Kidney epithelial cell (primary cell): Measurements from ENCODE around the gene ZWILCH. TPM values are rescaled to one million over a fixed set of nuclear protein-coding genes. Genes with fewer than 3 reads are reported as not detected.

Source experiments
- DNase-seq: peaks from one replicate; pipeline ENCODE4 v3.0.0-alpha.2; 2010; ENCODE audit warnings: low read depth
- H3K27me3 ChIP-seq: 2 replicates; pipeline ENCODE4 v1.6.0; 2011; ENCODE audit warnings: low read length; ENCODE audit not compliant: control insufficient read depth, insufficient read depth
- H3K36me3 ChIP-seq: 2 replicates; pipeline ENCODE4 v1.5.1; 2011; ENCODE audit warnings: low read length; ENCODE audit not compliant: control insufficient read depth, insufficient read depth
- H3K4me3 ChIP-seq: 2 replicates; pipeline ENCODE4 v1.5.1; 2011; ENCODE audit warnings: low read depth, mild to moderate bottlenecking, control low read depth, low read length
- total RNA-seq: library from RNA; depleted of rRNA; stranded (reverse); fragments of >200 nt; gene quantifications from 2 replicates; pipeline ENCODE4 v1.2.3, GENCODE V29; 2015
- TF ChIP-seq, protein P1 (sequence below): IDR thresholded peaks from 2 replicates; pipeline ENCODE4 v1.5.1; 2011; ENCODE audit warnings: mild to moderate bottlenecking, moderate library complexity, low read length, control low read depth, inconsistent platforms; ENCODE audit not compliant: insufficient read depth, poor library complexity, severe bottlenecking

The ZWILCH gene
- total RNA-seq, 1 donor from 2014 or later: 11.6 TPM

DNA sequence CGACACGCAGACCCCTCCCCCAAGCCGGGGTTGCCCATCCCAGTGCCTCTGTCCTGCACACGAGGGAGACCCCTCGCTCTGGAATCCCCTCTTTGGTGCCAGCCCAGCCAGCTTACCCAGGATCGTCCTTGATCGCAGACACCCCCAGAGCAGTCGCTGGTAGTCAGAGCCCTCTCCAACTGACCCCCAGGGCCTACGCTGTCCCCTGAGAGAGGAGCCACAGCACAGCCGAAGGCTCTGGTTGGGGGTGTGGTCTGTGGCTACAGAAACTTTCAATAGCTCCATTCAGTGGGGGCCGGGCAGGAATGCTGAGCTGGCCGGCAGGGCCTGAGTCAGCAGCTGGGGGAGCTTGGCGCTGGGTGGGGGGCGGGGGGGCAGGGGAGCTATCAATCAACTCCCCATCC lies 60.6 kb downstream of the ZWILCH start, which contains the start of gene LCTL:
TSS of gene LCTL (minus strand) at position 258 of the 404 bp plus-strand sequence. CDS start 633 bp downstream, outside the sequence.
- Histone ChIP-seq H3K27me3 (no peaks in the 10 kb centered on the region), H3K36me3 (no peaks in the 10 kb centered on the region), H3K4me3 (no peak within 1 kb of the TSS)
- DNase-seq: no peak
- TF ChIP-seq, protein P1, sequence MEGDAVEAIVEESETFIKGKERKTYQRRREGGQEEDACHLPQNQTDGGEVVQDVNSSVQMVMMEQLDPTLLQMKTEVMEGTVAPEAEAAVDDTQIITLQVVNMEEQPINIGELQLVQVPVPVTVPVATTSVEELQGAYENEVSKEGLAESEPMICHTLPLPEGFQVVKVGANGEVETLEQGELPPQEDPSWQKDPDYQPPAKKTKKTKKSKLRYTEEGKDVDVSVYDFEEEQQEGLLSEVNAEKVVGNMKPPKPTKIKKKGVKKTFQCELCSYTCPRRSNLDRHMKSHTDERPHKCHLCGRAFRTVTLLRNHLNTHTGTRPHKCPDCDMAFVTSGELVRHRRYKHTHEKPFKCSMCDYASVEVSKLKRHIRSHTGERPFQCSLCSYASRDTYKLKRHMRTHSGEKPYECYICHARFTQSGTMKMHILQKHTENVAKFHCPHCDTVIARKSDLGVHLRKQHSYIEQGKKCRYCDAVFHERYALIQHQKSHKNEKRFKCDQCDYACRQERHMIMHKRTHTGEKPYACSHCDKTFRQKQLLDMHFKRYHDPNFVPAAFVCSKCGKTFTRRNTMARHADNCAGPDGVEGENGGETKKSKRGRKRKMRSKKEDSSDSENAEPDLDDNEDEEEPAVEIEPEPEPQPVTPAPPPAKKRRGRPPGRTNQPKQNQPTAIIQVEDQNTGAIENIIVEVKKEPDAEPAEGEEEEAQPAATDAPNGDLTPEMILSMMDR: no peak

DNA sequence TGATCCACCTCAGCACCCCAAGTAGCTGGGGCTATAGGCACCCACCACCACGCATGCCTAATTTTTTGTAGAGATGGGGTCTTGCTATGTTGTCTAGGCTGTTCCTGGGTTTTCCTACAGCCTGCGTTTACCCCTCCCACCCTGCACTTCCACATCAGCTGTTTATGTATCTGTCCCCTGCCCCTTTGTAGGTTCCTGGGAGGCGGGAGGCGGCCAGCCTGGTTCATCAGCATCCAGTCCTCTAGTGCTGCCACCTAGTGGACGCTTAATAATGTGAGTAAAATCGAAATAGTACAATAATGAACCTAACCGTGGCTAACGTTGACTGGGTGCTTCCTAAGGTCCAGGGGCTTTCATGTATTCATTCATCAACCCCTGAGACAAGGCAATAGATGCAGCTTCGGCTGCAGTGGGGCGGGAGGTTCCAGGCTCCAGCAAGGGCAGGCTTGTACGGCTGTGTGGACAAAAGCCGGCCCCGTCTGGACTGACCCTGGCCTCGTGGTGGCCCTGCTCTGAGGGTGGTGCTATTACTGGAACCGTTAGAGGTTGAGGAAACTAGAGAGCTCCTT lies 61.9 kb downstream of the ZWILCH start:
- no peaks in the 10 kb centered on the region for H3K36me3 ChIP-seq
- no peak for DNase-seq
- TF ChIP-seq, protein P1: peak; percentile 65
- H3K4me3 ChIP-seq: no peak overlapping the region
- no peaks in the 10 kb centered on the region for H3K27me3 ChIP-seq

DNA sequence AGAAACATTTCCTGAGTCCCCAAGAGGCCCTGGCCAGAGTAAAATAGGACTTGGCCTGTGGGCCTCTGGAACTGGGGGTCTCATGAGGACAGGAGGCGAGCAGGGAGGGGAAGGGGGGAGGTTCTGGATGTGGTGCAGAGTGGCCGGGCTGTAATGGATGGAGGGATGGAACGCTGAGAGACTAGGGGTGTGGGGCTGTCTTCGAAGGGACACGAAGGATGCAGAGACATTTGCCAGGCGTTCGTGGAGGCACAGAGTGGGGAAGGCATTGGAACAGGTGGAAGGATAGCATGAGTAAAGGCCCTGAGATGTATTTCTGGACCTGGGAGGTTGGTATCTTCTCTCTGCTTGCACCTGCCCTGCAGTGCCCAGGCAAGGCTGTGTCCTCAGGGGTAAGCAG lies 62.8 kb downstream of the ZWILCH start:
- no peak for DNase-seq
- TF ChIP-seq, protein P1: no peak
- Histone ChIP-seq H3K27me3 (no peaks in the 10 kb centered on the region), H3K4me3 (no peak overlapping the region), H3K36me3 (no peaks in the 10 kb centered on the region)

DNA sequence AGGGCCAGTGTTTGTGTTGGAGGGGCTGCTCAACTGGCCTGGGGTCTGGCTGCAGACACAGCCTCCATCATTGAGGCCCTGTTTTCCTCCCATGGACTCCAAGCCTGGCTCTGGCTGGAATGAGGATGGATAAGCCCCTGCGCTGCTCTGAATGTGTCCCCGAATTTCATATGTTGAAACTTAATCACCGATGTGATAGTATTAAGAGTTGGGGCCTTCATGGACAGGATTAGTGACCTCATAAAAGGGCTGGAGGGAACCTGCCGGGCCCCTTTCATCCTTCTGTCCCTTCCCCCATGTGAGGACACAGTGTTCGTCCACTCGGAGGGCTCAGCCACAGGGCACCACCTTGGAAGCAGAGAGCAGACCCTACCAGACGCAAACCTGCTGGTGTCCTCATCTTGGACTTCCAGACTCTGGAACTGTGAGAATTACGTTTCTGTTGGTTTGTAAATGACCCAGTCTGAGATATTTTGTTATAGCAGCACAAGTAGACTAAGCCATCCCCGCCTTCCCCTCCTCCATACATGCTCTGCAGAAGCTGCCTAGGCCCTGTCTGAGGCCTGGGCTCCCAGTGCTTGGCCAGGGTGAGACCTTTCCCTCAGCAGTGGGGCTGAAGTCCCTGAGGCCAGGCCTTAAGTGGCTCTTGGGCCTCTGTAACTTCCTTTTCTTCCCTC lies 64.5 kb downstream of the ZWILCH start:
- no peak for DNase-seq
- TF ChIP-seq, protein P1: no peak

DNA sequence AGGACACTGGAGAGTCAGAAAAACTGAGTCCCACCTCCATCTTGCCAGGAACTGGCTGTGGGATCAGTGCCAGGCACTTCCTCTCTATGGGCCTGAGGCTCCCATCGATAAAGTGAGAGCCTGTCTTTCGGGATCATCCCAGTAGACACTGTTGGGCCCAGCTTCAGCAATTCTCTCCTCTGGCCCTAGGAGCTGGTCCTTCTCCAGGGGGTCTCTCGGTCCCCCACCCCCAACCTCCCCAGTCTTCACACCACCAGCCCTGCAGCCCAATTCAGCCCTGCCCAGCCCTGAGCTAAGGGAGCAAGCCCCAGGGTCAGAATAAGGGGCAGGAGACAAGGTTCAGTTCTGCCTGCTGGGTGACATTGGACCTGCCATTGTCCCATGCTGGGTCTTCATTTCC lies 65.2 kb downstream of the ZWILCH start:
- DNase-seq: no peak
- no peak overlapping the region for H3K4me3 ChIP-seq

More for the DNA sequence above, 64.5 kb downstream of the ZWILCH start:
- no peaks in the 10 kb centered on the region for H3K27me3 ChIP-seq
- no peaks in the 10 kb centered on the region for H3K36me3 ChIP-seq
- no peak overlapping the region for H3K4me3 ChIP-seq

More for the DNA sequence above, 65.2 kb downstream of the ZWILCH start:
- Histone ChIP-seq H3K36me3 (no peaks in the 10 kb centered on the region), H3K27me3 (no peaks in the 10 kb centered on the region)
- TF ChIP-seq, protein P1: no peak
